NOMO-1 (cell line): ENCODE results near the gene TMEM184C.

Experiments
- DNase-seq, 2 experiments: peaks; one replicate each; lab custom pipeline; 2025; ENCODE audit not compliant: unreplicated experiment in 2 of 2; lab: John Stamatoyannopoulos, UW

The TMEM184C gene

DNA sequence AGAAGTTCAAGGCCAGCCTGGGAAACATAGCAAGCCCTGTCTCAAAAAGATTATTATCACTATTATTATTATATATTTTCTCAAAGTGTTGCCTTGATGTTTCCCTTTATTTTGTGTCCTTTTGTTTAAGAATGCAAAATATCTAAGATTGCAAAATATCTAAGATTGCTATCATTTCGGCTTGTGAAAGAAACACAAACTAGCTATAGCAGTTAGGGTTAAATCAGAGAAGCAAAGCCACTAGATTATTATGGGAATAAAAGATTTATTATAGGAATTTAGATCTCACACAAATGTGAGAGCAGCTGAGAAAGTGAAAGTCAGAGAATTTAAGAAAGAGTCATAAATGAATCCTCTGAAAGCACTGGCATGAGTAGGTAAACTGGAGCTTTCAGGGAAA, 18.0 kb upstream of the TMEM184C start:
- DNase-seq, result no peak

DNA sequence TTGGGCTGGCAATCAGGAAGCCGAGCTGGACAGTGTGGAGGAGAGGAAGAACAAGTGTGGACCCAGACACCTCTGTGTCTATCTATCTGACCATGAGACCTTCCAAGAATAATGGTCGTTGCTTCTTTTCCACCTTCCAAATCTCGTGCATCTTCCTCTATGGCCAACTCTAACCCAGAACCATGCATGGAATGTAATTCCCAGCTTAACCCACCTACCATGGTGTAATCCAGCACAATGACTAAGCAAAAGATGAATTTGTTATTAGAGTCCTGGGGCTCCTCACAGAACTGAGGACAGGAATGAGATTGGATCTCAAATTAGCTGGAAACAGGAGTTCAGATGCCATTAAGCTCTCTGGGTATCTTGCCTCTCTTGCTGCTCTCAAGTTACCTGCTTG, 17.4 kb upstream of the TMEM184C start:
- no peak for DNase-seq

DNA sequence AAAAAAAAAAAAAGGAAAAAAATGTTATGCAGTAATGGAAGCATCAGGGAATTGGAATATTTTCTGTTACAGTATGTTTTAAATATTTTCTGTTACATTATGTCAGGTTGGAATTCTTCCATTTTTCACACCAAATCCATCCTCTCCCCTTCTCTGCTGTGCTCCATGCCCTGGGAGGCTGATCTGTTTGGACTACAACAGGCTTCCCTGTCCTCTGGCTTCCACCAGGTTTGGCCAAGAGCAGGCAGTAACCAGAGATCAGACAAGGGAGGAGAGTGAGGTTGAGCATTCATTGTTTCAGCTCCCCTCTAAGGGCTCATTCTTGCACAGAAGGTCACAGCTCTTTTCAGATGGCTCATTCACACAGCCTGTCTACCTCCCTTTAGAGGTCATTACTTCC, 11.7 kb upstream of the TMEM184C start:
- no peak for DNase-seq

DNA sequence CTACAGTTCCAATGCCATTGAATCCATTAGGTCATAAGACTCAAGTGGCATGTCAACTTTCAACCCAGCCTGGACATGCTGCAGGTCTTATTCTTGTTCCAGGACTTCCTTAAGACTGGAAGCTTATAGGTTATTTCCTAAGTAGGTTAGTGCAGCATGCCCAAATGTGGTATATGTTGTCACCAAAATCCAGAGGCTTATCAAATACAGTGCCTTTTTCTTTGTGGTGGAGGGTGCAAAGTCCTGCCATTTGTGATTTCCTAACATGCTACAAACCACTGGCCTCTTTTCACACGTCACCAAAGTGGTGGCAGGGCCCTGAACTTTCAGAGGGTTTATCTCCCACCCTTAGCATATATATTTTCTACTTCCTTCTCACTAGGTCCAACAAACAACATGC, 9.7 kb upstream of the TMEM184C start:
- DNase-seq, result no peak

DNA sequence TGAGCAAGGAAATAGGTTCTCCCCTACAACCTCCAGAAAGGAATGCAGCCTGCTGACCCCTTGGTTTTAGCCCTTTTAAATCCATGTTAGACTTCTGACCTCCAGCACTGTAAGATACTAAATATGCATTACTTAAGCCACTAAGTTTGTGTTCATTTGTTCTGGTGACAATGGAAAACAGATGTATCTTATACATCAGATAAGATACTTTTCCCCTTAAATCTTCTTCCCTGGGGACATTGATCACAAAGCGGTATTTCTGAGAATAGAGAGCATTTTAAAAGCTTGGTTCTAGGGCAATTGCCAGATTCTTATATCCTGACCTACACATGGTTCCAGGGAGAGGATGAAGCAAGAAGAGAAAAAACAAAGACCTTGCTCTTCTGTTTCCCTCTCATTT, 6.5 kb upstream of the TMEM184C start:
- no peak for DNase-seq

DNA sequence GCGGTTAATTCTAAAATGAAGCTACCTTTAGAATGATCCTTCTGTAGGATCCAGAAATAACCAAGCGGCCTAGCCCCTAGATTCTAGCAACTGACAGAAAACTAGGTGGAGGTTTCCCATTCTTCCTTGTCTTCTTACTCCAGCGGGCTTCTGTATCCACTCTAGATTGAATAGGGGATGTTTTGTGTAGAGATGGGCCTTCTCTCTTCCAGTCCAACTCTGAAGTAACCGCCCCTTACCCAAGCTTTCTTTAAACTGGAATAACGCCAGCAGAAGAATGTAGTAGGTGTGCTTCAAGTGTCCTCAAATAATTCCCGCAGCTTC, 386 bp upstream of the TMEM184C start:
- DNase-seq, result no peak

DNA sequence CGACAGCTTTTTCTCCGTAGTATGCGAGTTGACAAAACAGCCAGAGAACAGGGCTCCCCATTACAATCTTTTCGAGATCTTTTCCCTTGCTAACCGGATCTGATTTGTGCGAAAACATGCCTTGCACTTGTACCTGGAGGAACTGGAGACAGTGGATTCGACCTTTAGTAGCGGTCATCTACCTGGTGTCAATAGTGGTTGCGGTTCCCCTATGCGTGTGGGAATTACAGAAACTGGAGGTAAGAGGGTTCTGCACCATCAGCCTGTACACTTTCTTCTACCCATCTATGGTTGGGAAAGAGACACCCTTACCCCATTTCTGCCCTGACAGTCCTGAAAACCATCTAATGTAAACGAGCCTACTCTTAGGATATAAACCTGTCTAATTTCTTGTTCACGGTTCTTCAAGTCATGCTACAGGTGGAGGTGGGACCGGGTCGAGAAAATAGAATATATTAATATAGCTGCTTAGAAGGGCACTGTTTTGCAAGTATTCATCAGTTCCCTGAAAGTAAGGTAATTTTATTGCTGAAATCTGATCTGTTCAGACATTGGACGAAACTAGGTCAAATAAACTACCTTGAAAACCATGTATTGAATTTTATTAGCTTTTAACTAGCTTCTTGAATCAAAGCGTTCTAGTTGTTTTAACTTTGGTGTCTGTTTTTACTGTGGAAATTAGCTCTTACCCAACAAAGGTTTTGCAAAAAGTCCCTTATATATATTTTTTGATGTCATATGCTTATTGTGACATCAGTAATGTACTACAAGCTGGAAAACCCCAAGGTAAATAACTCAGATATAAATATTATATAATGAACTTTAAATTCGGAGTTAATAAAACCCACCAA, 869 bp downstream of the TMEM184C start:
- DNase-seq, result no peak

DNA sequence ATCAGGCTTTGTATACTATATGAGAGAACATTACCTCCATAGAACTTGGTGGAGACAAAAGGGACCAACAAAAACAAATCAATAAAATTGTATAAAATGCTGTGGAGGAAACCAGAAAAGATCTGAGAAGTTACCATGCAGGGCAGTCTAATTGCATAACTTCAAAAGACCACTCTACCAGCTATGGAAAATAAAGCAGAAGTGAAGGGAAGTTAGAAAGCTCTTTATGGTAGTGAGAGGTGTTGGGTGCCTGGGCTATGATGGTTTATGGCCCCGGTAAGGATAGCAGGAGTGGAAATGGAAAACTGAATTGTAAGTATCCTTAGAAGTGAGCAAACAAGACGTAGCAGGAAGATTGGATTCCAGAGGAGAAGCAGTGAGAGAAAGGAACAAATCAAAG, 3.1 kb downstream of the TMEM184C start:
- peak in 1 of 2 experiments; percentile 10 for DNase-seq

DNA sequence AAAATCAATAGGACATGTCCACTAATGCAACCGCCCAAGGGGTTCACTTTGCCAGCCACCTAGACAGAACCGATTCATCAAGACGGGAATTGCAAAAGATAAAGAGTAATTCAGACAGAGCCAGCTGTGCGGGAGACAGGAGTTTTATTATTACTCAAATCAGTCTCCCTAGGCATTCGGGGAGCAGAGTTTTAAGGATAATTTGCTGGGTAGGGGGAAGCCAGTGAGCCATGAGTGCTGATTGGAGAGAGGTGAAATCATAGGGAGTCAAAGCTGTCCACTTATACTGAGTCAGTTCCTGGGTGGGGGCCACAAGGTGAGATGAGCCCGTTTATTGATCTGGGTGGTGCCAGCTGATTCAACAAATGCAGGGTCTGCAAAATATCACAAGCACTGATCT, 8.5 kb downstream of the TMEM184C start:
- DNase-seq, result no peak

DNA sequence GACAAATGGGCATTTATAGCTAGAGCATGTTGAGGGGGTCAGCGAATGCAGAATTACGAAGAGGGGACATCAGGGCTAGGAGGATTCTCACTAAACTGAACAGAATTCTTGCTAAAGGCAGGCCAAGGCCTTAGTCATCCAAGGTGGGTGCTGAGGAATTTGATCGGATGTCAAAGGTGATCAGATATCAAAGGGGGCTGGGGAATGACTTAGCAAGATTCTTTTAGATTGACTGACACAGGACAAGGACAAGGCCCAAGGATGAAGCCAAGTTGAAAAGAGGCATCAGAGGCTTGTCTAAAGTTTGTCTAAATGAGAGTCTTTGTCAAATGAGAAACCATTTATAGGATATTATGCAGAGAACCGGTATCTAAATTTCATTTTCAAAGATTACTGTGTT, 9.7 kb downstream of the TMEM184C start:
- DNase-seq, result no peak

DNA sequence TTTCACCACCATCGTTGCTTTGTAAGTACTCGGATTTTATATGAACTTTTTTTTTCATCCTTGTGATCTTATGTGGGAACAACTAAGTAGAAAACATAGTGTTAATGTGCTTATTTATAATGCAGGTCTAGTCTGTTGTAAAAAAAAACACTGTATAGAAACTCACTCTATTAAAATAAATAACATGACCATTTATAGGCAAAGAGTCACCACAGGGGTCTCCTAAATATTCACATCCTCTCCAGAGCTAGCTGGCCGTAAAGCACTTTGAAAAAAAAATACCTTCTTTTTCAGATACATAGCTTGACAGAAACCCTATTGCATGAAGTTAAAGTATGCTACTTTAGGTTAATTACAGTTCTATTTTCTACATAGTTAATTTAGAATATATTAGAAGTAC, 11.2 kb downstream of the TMEM184C start:
- DNase-seq, result no peak

DNA sequence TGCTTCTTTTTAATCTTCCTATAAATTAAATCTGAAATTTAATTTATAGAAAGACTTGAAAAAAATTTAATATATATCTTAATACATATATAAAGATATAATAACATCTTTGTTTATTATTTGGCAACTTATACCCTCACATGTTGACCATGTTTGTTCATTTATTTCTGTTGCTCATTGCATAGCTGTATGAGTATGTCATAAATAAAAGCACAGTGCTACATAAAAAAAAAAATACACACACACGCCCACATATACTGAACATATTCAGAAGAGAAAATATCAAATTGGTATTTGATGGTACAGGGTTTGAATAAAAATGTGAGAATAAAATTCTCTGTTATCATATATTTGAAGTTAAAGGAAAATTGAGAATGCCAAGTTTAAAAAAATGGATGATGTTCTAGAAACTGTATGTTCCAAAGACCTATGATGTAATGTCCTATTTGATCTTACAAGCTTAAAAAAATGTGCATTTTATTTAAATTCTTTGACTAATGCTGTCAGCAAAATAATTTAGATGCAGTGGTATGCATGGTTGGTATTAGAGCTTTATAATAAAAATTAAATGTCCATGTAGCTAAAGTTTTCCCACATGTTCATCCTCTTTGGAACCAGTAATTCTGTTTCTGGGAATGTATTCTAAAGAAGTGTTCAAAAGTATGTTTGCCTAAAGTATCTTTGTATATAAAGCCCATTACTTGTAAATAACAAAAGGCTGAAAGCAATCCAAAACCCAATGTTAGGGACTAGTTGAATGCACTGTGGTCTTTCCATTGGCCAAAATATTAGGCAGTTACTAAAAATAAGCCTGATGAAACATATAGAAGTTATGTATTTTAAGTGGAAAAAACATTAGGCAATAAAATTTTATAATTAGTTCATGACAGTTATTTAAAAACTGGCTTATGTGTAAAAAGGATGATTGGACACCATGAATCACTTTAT, 12.9 kb downstream of the TMEM184C start:
- no peak for DNase-seq

DNA sequence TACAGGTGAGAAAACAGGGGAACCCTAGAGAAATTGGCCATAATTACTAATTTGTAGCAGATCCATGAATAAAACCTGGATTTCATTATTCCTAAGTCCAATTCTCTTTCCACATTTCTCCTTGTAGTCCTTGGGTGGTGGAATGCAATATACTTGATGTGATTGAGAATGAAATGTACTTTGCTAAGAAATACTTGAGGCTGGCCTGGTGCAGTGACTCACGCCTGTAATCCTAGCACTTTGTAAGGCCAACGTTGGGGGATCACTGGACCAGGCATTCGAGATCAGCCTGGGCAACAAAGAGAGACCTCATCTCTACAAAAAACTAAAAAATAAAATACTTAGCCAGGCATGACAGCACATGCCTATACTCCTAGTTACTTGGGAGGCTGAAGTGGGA, 15.9 kb downstream of the TMEM184C start:
- DNase-seq, result no peak

DNA sequence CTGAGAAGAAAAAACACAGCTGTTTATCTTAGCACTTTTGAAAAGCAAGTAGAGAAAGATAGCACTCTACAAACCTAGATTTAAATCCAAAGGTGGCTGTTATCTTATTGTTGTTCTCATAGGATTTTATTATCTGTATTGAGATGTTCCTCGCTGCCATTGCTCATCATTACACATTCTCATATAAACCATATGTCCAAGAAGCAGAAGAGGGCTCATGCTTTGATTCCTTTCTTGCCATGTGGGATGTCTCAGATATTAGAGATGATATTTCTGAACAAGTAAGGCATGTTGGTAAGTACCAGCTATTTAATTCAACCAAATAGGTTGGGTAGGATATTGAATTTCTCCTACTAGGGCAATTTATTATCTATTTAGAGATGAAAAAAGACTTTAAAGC, 16.4 kb downstream of the TMEM184C start:
- no peak for DNase-seq

DNA sequence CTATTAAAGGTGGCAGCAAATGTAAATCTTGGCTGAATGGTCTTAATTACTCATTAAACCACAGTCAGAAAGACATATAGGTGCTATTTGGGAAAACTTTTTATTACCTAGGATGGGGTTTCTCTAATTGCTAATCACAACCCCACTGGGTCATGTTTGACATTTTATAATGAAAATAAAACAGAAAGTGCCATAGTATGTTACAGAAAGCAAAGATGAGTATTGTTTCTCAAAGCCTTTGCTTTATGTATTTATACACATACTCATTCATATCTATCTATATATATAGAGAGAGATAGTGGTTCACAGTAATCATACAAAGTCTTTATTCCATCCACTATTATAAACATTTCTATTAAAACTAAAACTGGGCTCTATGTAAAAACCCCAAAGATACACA, 18.2 kb downstream of the TMEM184C start:
- DNase-seq, result no peak

DNA sequence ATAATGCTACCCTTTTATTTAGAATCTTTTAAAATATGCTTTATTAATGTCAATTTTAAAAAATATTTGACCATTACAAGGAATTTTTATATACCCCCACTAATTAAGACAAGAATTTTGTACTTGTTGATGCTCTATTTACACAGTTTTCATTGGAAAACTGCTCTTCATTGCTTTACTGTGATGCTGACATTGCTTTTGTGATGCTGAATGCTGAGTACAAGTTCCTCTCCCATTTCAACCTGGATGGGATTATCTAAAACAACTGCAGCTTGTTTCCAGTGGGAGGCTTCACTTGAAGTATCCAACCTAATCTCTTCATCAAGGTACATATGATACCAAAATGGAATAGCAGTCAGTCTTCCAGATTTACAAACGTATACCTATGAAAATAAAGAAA, 21.2 kb downstream of the TMEM184C start:
- no peak for DNase-seq

DNA sequence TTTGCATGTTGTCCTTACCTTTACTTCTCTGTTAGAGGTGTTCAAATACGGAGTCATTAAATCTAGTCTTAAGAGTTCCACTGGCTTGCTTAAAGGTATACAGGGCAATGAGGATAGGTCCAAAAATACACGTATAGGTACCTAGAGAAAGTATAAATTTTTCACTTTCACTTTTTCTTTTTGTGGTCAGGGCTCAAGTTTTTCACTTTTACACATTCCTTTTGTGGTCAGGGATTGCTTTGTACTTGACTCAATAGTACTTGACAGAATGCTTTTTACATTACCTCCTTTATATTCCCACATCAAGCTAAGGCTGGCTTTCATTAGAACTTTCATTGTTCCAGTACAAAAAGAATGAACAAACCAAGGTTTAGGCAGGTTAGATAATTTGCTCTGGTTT, 21.7 kb downstream of the TMEM184C start:
- DNase-seq, result no peak

DNA sequence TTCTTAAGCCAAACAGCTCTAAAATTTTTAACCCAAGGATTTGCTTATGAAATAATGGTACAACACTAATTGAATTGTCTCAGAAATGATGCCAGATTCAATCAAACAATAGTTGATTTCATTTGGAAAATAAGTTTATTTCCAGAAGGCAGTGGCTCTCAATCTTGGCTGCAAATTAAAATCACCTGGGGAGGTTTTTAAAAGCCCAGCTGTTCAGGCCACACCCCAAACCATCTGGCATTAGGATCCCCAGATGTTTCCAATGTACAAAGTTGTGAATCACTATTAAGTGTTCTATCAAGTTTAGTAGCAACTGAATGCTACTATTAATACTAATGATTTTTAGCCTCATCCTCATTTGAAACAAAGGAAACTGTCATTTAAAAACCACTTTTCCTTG, 22.2 kb downstream of the TMEM184C start:
- DNase-seq, result no peak

DNA sequence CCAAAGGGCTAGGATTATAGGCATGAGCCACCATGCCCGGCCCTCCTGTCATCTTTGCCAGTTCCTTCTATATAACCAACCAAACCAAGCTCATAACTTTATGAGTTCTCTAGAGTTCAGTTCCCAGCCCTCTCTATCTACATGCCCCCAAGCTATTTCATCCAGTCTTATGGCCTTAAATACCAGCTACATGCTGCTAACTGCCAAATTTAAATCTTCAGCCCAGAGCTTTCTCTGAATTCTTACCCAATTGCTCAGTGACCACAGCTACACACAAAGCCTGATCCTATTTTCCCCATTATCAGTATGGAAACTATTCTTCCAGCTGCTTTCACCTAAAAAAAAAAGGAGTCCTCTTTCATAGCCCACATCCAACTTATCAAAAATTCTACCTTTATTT, 23.1 kb downstream of the TMEM184C start:
- no peak for DNase-seq

DNA sequence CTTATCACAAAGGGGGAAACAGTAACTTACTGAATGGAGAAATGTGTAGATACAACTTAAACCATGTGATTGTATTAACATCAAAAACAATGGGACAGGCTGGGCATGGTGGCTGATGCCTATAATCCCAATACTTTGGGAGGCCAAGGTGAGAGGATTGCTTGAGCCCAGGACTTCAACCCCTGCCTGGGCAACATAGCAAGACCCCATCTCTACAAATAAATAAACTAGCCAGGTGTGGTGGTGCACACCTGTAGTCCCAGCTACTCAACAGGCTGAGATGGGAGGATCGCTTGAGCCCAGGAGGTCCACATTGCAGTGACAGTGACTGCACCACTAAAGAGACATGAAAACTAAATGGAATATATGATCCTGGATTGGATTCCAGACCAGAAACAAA, 26.4 kb downstream of the TMEM184C start:
- no peak for DNase-seq

DNA sequence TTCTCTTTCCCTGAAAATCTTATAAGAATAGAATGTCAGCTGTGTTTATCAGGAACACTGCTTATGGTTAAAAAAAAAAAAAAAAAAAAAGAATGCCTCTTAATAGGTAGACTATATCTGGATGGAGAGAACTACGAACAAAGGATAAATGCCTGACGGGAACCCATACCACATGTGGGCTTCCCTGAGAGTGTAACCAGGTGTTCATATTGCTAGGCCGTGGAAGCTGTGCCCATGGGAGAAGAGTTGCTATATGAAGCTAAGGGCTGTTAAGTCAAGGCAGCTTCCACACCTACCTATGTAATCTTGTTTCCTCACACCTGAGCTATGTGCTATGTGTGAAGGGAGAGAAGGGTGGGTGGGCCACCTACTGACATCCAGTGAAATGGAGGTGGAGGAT, 27.3 kb downstream of the TMEM184C start:
- no peak for DNase-seq

DNA sequence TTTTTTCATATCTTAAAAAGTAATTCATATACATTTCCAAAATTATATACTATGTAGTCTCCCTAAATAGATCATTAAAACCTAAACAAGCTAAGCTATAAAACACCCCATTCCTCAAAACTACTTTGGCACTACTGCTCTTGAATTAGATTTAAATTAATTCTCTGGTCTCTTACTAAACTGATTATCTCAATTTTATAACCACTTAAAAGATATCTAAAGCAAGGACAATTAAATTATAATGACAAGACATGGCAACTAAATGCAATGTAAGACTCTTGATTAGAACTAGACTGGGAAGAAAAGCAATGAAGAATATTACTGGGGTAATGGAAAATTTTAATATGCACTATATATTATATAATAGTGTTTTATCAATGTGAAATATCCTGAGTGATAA, 27.9 kb downstream of the TMEM184C start:
- DNase-seq, result no peak
